Measurements from ENCODE around the gene CCDC28B. TPM values are rescaled to one million over a fixed set of nuclear protein-coding genes. Genes with fewer than 3 reads are reported as not detected.

The CCDC28B gene
- polyA plus RNA-seq, 3 donors = 2.5 to 5.6 (median 3.7) TPM

- TF ChIP-seq CTCF (IDR thresholded peaks at IDR 0.05) = no peak
- no peaks in the 10 kb centered on the region for H3K9me3 ChIP-seq (replicated peaks in 1 of 2; ENCODE audit: control insufficient read depth in 1 of 2, insufficient read depth in 1 of 2, low read length in 2 of 2)
- H2AFZ ChIP-seq (ENCODE audit: insufficient read depth, low read depth, low read length, poor library complexity, severe bottlenecking) = no peak overlapping the region
- no peak overlapping the region for H3K4me2 ChIP-seq (replicated peaks; ENCODE audit: extremely low read depth, low read length, poor library complexity, severe bottlenecking)
- no peak overlapping the region for H3K4me3 Mint-ChIP-seq
- H3K27me3 ChIP-seq (ENCODE audit: control insufficient read depth in 2 of 2, insufficient read depth in 2 of 2, low read length in 2 of 2) = no peaks in the 10 kb centered on the region
- H3K9ac ChIP-seq (ENCODE audit: insufficient read depth, low read length, poor library complexity, severe bottlenecking) = no peak overlapping the region
- intact Hi-C loops (cut with micrococcal nuclease) = no loop called here
- 100% methylated on average over 2 of the region's 6 CpGs for WGBS (ENCODE audit: insufficient coverage)
- peaks cover 0 to 1% (median 0%) of the 10 kb centered on the region in 7 donors for H3K9me3 Mint-ChIP-seq
- H3K36me3 ChIP-seq (replicated peaks in 1 of 2; ENCODE audit: control insufficient read depth in 1 of 2, insufficient read depth in 2 of 2, low read length in 2 of 2) = no peaks in the 10 kb centered on the region
- no peaks in the 10 kb centered on the region for H3K79me2 ChIP-seq (ENCODE audit: insufficient read depth, low read length)
- peaks cover 0 to 3% (median 0%) of the 10 kb centered on the region in 3 donors for H3K27me3 Mint-ChIP-seq (ENCODE audit: low read depth in 3 of 3)
- peak overlapping the region in 1 of 2 donors; percentile 20 for H3K27ac ChIP-seq (ENCODE audit: low read depth in 1 of 2, low read length in 2 of 2)
- no peak for DNase-seq
- H3K4me3 ChIP-seq (replicated peaks in 1 of 3; ENCODE audit: low read depth in 2 of 3, low read length in 3 of 3) = no peak overlapping the region
- no peaks in the 10 kb centered on the region for H3K36me3 Mint-ChIP-seq
- peaks cover 18% of the 10 kb centered on the region for H3K4me1 Mint-ChIP-seq
- peaks cover 14 to 16% of the 10 kb centered on the region in 2 donors for H3K4me1 ChIP-seq (ENCODE audit: control insufficient read depth in 1 of 2, insufficient read depth in 2 of 2, low read length in 2 of 2)
- H4K20me1 ChIP-seq (ENCODE audit: insufficient read depth, low read length) = no peaks in the 10 kb centered on the region
- H3K27ac Mint-ChIP-seq = peak overlapping the region in 1 of 7 donors; percentile 56
Measured at GRCh38 chr1:32208469-32208868, 8.1 kb downstream of the CCDC28B start.

- Mint-ChIP-seq H3K36me3 (peaks cover 0 to 1% of the 10 kb centered on the region in 2 donors), H3K9me3 (peaks cover 0 to 1% (median 0%) of the 10 kb centered on the region in 7 donors), H3K4me1 (peaks cover 18% of the 10 kb centered on the region), H3K27ac (peak within 1 kb of the TSS in 3 of 7 donors; percentile 42 to 56 (median 50)), H3K4me3 (no peak within 1 kb of the TSS), H3K27me3 (ENCODE audit: low read depth in 3 of 3) (peaks cover 0 to 3% (median 0%) of the 10 kb centered on the region in 3 donors)
- DNase-seq = no peak
- H3K9ac ChIP-seq (ENCODE audit: insufficient read depth, low read length, poor library complexity, severe bottlenecking) = no peak within 1 kb of the TSS
- H3K4me3 ChIP-seq (replicated peaks in 1 of 3; ENCODE audit: low read depth in 2 of 3, low read length in 3 of 3) = no peak within 1 kb of the TSS
- no peaks in the 10 kb centered on the region for H3K27me3 ChIP-seq (ENCODE audit: control insufficient read depth in 2 of 2, insufficient read depth in 2 of 2, low read length in 2 of 2)
- intact Hi-C loops (cut with micrococcal nuclease) = no loop called here
- peak within 1 kb of the TSS in 1 of 2 donors; percentile 20 for H3K27ac ChIP-seq (ENCODE audit: low read depth in 1 of 2, low read length in 2 of 2)
- H3K79me2 ChIP-seq (ENCODE audit: insufficient read depth, low read length) = no peaks in the 10 kb centered on the region
- no peaks in the 10 kb centered on the region for H4K20me1 ChIP-seq (ENCODE audit: insufficient read depth, low read length)
- no peak within 1 kb of the TSS for H2AFZ ChIP-seq (ENCODE audit: insufficient read depth, low read depth, low read length, poor library complexity, severe bottlenecking)
- no peak for TF ChIP-seq CTCF (IDR thresholded peaks at IDR 0.05)
- WGBS (ENCODE audit: insufficient coverage) = 96% methylated on average over 5 of the region's 5 CpGs
- no peaks in the 10 kb centered on the region for H3K9me3 ChIP-seq (replicated peaks in 1 of 2; ENCODE audit: control insufficient read depth in 1 of 2, insufficient read depth in 1 of 2, low read length in 2 of 2)
- H3K36me3 ChIP-seq (replicated peaks in 1 of 2; ENCODE audit: control insufficient read depth in 1 of 2, insufficient read depth in 2 of 2, low read length in 2 of 2) = peaks cover 0 to under 1% of the 10 kb centered on the region in 2 donors
- H3K4me2 ChIP-seq (replicated peaks; ENCODE audit: extremely low read depth, low read length, poor library complexity, severe bottlenecking) = no peak within 1 kb of the TSS
- peaks cover 14 to 16% of the 10 kb centered on the region in 2 donors for H3K4me1 ChIP-seq (ENCODE audit: control insufficient read depth in 1 of 2, insufficient read depth in 2 of 2, low read length in 2 of 2)
Measured at GRCh38 chr1:32208891-32209328, 8.5 kb downstream of the CCDC28B start, which contains the start of gene DCDC2B. DCDC2B (plus strand) TSS chr1:32209089; CDS start chr1:32209094, 5 bp downstream.
